ENCODE measurements around the gene CCNB3.

CCNB3 gene

DNA sequence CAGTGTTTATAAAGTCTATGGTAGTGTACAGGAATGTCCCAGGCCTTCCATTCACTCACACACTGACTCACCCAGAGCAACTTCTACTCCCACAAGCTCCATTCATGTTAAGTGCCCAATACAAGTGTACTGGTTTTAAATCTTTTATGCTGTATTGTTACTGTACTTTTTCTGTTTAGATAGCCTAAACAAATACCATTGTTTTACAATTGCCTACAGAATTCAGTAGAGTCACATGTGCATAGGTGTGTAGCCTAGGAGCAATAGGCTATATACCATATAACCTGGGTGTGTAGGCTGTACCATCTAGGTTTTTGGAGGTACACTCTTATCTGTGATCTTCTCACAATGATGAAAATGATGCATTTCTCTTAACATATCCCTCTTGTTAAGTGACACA lies 139.4 kb downstream of the CCNB3 start:
- no peak for DNase-seq (ENCODE audit: low spot score)

DNA sequence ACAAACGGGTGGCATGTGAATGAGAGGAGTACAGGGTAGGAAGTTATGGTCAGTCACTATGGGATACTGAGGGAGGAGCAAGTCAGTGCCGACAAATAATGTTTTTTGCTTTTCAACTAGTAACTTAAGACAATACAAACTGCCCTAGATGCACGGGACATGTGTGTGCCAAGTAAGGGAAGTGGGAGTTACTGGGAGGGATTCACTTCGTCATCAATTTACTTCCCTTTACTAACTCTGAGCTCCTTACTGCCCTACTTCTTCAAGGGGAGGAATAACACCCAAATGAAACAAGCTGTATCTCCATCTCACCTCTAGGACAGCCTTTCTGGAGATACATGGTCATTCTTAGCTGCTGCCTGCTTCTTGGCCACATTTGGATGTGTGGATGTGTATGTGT lies 168.4 kb downstream of the CCNB3 start:
- DNase-seq (ENCODE audit: low spot score), result no peak

DNA sequence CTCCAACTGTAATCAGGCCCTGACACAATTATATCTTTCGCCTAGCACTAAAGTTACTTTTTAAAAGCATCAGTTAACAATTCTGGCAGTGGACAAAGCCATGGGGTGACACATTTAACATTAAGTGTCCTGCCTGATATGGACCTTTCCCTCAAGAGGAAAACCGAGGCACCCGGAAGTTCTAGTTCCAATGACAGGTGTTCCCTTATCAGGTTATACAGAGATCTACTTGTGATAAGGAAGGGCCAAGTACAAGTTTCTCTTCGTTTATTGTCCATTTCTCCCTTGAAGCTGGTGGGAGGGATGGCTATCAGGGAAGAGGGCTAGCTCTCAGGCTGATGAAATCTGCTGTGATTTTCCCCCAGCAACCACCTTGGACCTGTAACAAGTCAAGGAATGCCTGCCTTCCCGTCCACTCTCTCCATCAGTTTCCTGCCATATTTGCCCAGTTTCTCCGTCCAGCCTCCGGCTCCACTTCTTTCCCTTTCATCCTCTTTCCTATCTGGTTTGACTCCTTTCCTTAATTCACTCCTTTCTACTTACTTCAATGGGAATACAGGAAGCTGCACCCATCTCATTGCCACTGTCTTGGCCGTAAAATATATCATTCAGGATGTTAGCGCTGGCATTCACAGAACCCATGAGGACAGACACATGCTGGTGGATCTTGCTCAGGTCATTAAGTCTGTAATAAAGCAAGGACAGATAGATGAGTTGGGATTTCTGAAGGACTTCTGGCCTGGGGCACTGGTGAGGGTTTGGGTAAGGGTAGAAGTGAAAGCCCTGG lies 171.1 kb downstream of the CCNB3 start:
- no peak for DNase-seq (ENCODE audit: low spot score)

DNA sequence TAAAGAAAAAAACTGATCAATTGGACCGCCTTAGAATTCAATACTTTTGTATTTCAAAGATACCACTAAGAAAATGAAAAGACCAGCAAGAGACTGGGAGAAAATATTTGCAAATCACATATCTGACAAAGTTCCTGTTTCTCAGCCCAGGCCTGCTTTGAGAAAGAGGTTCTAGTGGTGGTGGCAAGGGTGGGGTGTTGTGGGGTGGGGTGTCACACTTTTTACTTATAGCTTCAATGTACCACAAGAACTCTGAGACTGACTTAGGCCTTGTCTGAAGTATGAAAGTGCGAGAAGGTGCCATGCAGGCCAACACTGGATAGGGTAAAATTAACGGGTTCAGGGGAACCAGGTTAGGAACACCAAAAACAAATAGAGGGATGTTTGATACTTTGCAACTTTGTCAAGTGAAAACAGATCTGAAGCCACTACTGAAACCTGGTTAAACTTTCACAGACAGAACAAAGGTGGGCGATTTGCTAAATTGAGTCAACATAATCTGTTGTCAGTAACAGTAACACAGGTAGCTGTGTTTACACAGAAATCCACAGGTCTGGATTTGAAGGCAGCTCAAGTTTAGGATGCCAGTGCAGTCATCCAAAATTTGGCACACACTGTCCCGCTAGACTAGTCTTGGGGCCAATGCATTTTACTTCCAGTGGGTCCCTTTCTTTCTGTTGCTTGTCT lies 177.3 kb downstream of the CCNB3 start:
- DNase-seq (ENCODE audit: low spot score), result no peak

DNA sequence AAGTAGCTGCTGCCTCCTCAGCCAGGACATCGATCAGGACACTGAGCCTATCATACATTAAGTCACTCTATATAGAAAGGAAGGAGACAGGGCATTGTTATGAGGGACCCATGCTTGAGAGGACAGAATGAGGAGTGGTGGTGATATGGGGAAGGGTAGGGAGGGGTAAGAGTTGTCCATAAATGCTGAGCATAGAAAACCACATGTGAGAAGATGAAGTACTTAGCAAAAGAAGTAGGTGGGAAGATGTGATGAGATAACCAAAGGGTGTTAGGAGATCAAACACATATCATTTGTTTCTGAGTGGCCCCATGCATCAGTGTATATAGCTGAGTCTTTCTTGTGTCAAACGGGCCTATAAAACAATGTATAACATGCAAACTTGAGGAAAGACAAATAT lies 182.0 kb downstream of the CCNB3 start:
- no peak for DNase-seq (ENCODE audit: low spot score)

DNA sequence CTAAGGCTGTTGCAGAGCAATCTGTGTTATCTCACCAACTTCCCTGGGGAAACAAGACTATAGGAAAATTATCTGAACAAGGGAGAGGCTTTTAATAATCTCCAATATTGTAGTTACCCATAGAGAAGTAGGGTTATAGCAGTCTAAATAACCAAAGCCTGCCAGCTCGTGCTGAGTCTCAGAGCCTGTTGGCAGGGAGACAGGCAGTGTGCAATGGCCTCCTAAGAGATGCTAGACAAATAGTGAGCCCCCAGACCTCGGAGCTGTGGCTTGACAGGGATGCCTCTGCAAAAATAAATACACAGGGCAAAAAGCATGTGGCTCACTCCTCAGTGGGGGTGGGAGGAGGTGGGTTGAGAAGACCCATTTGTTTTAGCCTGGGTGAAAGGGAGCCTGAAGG lies 189.3 kb downstream of the CCNB3 start:
- DNase-seq (ENCODE audit: low spot score), result no peak
